ENCODE results near the gene GDPD4.

Gene GDPD4

DNA sequence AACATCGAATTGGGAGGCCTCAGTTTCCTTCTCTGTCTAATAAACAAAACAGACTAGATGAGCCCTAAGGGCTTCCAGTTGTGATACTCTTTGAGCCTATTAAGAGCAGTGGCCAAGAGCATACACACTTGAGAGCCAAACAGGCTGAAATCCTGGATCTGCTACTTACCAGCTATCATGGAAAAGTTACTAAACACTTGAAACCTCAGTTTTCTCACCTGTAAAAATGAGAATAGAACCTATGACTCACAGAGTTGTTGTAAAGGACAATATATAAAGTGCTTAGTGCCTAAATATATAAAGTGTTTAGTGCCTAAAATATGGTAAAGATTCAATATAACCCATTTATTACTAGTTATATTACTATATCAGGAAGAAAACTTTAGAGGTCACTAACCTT lies 23.7 kb upstream of the GDPD4 start:
- TF ChIP-seq, protein P1, sequence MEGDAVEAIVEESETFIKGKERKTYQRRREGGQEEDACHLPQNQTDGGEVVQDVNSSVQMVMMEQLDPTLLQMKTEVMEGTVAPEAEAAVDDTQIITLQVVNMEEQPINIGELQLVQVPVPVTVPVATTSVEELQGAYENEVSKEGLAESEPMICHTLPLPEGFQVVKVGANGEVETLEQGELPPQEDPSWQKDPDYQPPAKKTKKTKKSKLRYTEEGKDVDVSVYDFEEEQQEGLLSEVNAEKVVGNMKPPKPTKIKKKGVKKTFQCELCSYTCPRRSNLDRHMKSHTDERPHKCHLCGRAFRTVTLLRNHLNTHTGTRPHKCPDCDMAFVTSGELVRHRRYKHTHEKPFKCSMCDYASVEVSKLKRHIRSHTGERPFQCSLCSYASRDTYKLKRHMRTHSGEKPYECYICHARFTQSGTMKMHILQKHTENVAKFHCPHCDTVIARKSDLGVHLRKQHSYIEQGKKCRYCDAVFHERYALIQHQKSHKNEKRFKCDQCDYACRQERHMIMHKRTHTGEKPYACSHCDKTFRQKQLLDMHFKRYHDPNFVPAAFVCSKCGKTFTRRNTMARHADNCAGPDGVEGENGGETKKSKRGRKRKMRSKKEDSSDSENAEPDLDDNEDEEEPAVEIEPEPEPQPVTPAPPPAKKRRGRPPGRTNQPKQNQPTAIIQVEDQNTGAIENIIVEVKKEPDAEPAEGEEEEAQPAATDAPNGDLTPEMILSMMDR (IDR thresholded peaks at IDR 0.05; ENCODE audit: borderline replicate concordance, control extremely low read depth, extremely low read depth, insufficient read depth, missing control alignments) = no peak
- no peak for DNase-seq (ENCODE audit: low spot score)
- in situ Hi-C loops (cut with MboI; ENCODE audit: low sequenced_read_pairs, unreplicated experiment) = no loop called here

DNA sequence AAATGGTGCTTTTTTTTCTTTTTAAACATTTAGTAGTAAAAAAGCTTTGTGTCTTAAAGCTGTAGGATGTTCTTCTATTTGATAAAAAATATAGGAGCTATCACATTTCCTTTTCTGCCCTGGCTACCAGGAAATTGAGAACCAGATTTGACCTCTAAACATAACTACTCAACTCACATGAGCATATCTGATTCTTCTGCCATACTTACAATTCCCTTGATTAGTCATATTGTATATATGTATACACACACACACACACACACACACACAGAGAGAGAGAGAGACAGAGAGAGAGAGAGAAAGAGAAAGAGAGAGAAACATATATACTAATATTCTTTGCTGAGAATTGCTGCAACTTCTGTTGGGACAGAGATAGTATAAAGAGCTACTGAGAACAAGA lies 23.0 kb upstream of the GDPD4 start:
- in situ Hi-C loops (cut with MboI; ENCODE audit: low sequenced_read_pairs, unreplicated experiment) = no loop called here
- DNase-seq (ENCODE audit: low spot score) = no peak
- TF ChIP-seq, protein P1 (IDR thresholded peaks at IDR 0.05; ENCODE audit: borderline replicate concordance, control extremely low read depth, extremely low read depth, insufficient read depth, missing control alignments) = no peak

DNA sequence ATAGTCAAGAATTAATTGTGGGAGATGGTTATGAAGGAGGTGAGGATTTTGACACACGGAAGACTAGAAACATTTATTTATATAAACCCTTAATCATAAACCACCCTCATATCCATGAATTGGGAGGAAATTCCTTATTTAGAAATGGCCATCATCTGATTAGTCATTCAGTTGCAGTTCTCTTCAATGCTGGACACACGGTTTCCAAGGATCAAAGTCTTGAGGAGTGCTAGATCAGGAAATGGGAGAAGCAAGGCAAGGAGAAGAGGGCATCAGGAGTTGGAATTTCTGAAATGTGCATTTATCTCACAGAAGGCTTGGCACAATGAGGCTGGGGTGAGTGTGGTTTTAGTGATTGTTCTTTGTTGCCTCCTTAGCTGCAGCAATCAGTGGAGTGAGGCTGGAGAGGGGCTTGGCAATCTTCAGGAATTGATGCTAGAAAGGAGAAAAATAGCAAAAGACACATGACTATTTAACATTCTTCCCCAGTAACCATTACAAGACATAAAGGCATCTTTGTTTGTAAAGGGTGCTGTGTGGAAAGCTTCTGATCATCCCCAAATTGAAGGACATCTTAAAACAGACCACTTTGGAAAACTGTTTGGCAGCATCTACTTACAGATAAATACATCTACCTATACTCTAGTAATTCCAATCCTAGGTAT lies 21.6 kb upstream of the GDPD4 start:
- DNase-seq (ENCODE audit: low spot score) = no peak
- in situ Hi-C loops (cut with MboI; ENCODE audit: low sequenced_read_pairs, unreplicated experiment) = no loop called here
- TF ChIP-seq, protein P1 (IDR thresholded peaks at IDR 0.05; ENCODE audit: borderline replicate concordance, control extremely low read depth, extremely low read depth, insufficient read depth, missing control alignments) = no peak

DNA sequence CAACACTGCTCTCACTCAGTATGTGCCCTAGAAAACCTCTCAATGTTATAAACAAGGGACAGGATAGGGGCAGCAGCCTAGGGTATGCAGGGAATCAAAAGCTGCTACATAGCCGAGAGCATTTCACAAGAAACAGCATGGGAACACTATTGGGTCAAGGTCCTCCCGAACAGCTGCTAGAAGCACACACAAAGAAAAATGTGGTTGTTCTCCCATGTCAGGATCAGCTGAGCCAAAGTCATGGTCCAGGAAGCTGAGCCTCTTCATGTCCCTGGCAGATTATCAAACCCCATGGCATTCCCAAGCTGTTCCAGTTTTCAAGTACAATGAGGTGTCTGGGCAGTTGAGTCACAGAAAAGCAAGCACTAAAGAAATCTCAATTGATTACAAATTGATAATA lies 21.0 kb upstream of the GDPD4 start:
- in situ Hi-C loops (cut with MboI; ENCODE audit: low sequenced_read_pairs, unreplicated experiment) = no loop called here
- DNase-seq (ENCODE audit: low spot score) = no peak
- TF ChIP-seq, protein P1 (IDR thresholded peaks at IDR 0.05; ENCODE audit: borderline replicate concordance, control extremely low read depth, extremely low read depth, insufficient read depth, missing control alignments) = no peak

DNA sequence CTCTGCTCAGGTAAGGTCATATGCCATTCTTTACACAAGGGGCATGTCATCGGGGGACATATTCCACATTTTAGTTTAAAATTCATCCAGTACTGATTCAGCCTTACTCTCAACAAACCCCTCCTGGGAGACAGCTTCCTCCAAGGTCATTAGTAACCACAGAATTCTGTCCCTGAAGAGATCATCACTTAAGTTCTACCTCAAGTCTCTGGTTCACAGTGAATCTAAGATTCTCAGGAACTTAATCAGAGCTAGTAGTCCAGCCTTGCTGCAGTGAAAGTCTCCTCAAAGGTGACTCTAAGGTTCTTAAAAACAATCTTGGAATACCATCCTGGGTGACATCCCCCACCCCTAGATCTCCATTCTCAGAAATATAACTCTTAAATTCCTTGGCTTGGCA lies 18.9 kb upstream of the GDPD4 start:
- in situ Hi-C loops (cut with MboI; ENCODE audit: low sequenced_read_pairs, unreplicated experiment) = no loop called here
- TF ChIP-seq, protein P1 (IDR thresholded peaks at IDR 0.05; ENCODE audit: borderline replicate concordance, control extremely low read depth, extremely low read depth, insufficient read depth, missing control alignments) = no peak
- DNase-seq (ENCODE audit: low spot score) = no peak

DNA sequence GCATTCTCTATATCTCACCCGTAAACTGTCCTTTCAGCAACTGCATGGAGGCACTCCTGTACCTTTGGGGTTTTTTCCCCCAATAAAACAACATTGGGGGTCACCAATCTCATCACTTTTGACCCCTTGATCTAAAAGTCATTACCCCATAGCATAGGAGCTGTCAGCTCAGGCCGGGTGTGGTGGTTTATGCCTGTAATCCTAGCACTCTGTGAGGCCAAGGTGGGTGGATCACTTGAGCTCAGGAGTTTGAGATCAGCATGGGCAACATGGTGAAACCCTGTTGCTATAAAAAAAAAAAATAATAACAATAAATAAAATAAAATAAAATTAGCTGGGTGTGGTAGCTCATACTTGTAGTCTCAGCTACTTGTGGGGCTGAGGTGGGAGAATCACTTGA lies 17.1 kb upstream of the GDPD4 start:
- in situ Hi-C loops (cut with MboI; ENCODE audit: low sequenced_read_pairs, unreplicated experiment) = no loop called here
- no peak for DNase-seq (ENCODE audit: low spot score)
- TF ChIP-seq, protein P1 (IDR thresholded peaks at IDR 0.05; ENCODE audit: borderline replicate concordance, control extremely low read depth, extremely low read depth, insufficient read depth, missing control alignments) = no peak
